K562 (cell line): Measurements from ENCODE around the gene MARS1. TPM values are rescaled to one million over a fixed set of nuclear protein-coding genes. Genes with fewer than 3 reads are reported as not detected.

Experiments
- HES1 ChIP-seq: fragments of 450-650 bp; IDR thresholded peaks from 2 replicates; pipeline ENCODE4 v1.6.1; 2016; ENCODE audit warnings: low read depth, mild to moderate bottlenecking, moderate library complexity
- HNRNPUL1 ChIP-seq: fragments of 200-400 bp; formaldehyde crosslinking; IDR thresholded peaks from 2 replicates; pipeline ENCODE4 v1.6.1; 2017; ENCODE audit warnings: low read length
- MEF2A ChIP-seq: IDR thresholded peaks from 2 replicates; pipeline ENCODE4 v1.6.1; 2011; ENCODE audit warnings: low read depth, mild to moderate bottlenecking, low read length, moderate library complexity; ENCODE audit not compliant: control insufficient read depth
- MTF1 ChIP-seq: fragments of 250-450 bp; sonication (Bioruptor Pico); IDR thresholded peaks from 2 replicates; pipeline ENCODE4 v1.9.0; 2021; ENCODE audit warnings: moderate library complexity, mild to moderate bottlenecking, inconsistent platforms, borderline replicate concordance
- NFIX ChIP-seq: fragments of 250-450 bp; sonication (Bioruptor Pico); IDR thresholded peaks from 2 replicates; pipeline ENCODE4 v1.4.0; 2020; ENCODE audit warnings: low read depth, mild to moderate bottlenecking, moderate library complexity
- NFXL1 ChIP-seq: fragments of 450-650 bp; formaldehyde crosslinking; IDR thresholded peaks from 2 replicates; pipeline ENCODE4 v1.4.0; 2021; ENCODE audit warnings: mild to moderate bottlenecking
- NONO ChIP-seq, 2 experiments: fragments of 200-400 bp in 1 of 2; fragments of 450-650 bp in 1 of 2; formaldehyde crosslinking in 1 of 2; IDR thresholded peaks; 2 replicates each; pipeline ENCODE4 v1.6.1; 2017; ENCODE audit warnings: low read depth in 2 of 2, mild to moderate bottlenecking in 2 of 2, moderate library complexity in 2 of 2, low read length in 1 of 2
- RBFOX2 ChIP-seq: fragments of 200-400 bp; formaldehyde crosslinking; IDR thresholded peaks from 2 replicates; pipeline ENCODE4 v1.6.1; 2017; ENCODE audit warnings: low read depth, mild to moderate bottlenecking, low read length, moderate library complexity
- RERE ChIP-seq: sonication (generic); formaldehyde crosslinking; IDR thresholded peaks from 2 replicates; pipeline ENCODE4 v1.8.0; 2023; ENCODE audit warnings: missing genetic modification reagents, mild to moderate bottlenecking, borderline replicate concordance
- SLC30A9 ChIP-seq: fragments of 250-450 bp; sonication (Bioruptor Pico); IDR thresholded peaks from 2 replicates; pipeline ENCODE4 v1.8.0; 2022; ENCODE audit warnings: mild to moderate bottlenecking, moderate library complexity
- SMC3 ChIP-seq: conservative IDR thresholded peaks from 2 replicates; pipeline ENCODE4 v1.6.1; 2011; ENCODE audit warnings: low read depth, low read length, improper control_type of control experiment; ENCODE audit not compliant: insufficient read depth
- TBP ChIP-seq: optimal IDR thresholded peaks from 2 replicates; pipeline ENCODE3; 2011; ENCODE audit warnings: low read depth, low read length, improper control_type of control experiment
- ZBTB8A ChIP-seq: fragments of 450-650 bp; IDR thresholded peaks from 2 replicates; pipeline ENCODE4 v1.6.1; 2018; ENCODE audit warnings: mild to moderate bottlenecking, moderate library complexity; ENCODE audit not compliant: partially characterized antibody
- ZNF133 ChIP-seq: fragments of 250-450 bp; sonication (Bioruptor Pico); IDR thresholded peaks from 2 replicates; pipeline ENCODE4 v1.4.0; 2020; ENCODE audit warnings: mild to moderate bottlenecking
- ZNF239 ChIP-seq: fragments of 250-450 bp; sonication (Bioruptor Pico); IDR thresholded peaks from 2 replicates; pipeline ENCODE4 v1.4.0; 2020; ENCODE audit warnings: mild to moderate bottlenecking
- ZNF584 ChIP-seq: fragments of 200-800 bp; sonication (Bioruptor generic); IDR thresholded peaks from 2 replicates; pipeline ENCODE4 v1.6.1; 2016; ENCODE audit warnings: low read depth, mild to moderate bottlenecking, missing genetic modification characterization, missing compliant biosample characterization
- ZNF76 ChIP-seq: fragments of 250-450 bp; sonication (Bioruptor Pico); IDR thresholded peaks from 2 replicates; pipeline ENCODE4 v1.4.0; 2020; ENCODE audit warnings: mild to moderate bottlenecking, moderate library complexity, borderline replicate concordance
- ZNF785 ChIP-seq: fragments of 250-450 bp; sonication (Bioruptor Pico); IDR thresholded peaks from 2 replicates; pipeline ENCODE4 v1.4.0; 2020; ENCODE audit warnings: mild to moderate bottlenecking
- polyA plus RNA-seq, 8 experiments: library from polyadenylated mRNA; depleted of rRNA in 4 of 8; stranded (reverse) in 5 of 8; unstranded in 3 of 8; fragments of >200 nt; fragmentation: Nextera tagmentation in 2 of 8; fragmentation: Illumina TruSeq in 1 of 8; extraction: Ambion mirVana in 2 of 8; extraction: Trizol in 1 of 8; gene quantifications; 2 replicates each; pipeline versions ENCODE4 v1.2.1 to v1.2.3, GENCODE V29; 2011 to 2014; ENCODE audit warnings: inconsistent platforms in 1 of 8, missing spikeins in 1 of 8
- total RNA-seq, 7 experiments: library from RNA; depleted of rRNA in 6 of 7; stranded (reverse); fragments of >200 nt in 6 of 7; fragmentation: Illumina TruSeq in 2 of 7; extraction: Trizol in 2 of 7; gene quantifications; 2 replicates each; pipeline versions ENCODE4 v1.2.1 to v1.2.3, GENCODE V29; 2011 to 2021; ENCODE audit warnings: low replicate concordance in 1 of 7
- TF ChIP-seq, protein P1 (sequence below): fragments of 250-450 bp; sonication (Bioruptor Pico); IDR thresholded peaks from 2 replicates; pipeline ENCODE4 v1.6.1; 2021; ENCODE audit warnings: mild to moderate bottlenecking
- TF ChIP-seq, protein P2 (sequence below): fragments of 450-650 bp; formaldehyde crosslinking; IDR thresholded peaks from 2 replicates; pipeline ENCODE4 v1.4.0; 2020; ENCODE audit warnings: mild to moderate bottlenecking, moderate library complexity

The MARS1 gene
- total and polyA plus RNA-seq, 9 of the 15 experiments (the other 6 are each of a cell fraction or from before 2014, with no cell fraction given): 117 to 382 (median 220) TPM

- TF ChIP-seq RERE (CRISPR knock-in tag): no peak
- TF ChIP-seq MTF1 (CRISPR knock-in tag): no peak
- TF ChIP-seq ZNF584: no peak
- TF ChIP-seq, protein P1, sequence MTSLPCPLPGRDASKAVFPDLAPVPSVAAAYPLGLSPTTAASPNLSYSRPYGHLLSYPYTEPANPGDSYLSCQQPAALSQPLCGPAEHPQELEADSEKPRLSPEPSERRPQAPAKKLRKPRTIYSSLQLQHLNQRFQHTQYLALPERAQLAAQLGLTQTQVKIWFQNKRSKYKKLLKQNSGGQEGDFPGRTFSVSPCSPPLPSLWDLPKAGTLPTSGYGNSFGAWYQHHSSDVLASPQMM (CRISPR knock-in tag): no peak
- TF ChIP-seq SLC30A9 (CRISPR knock-in tag): no peak
- no peak for TF ChIP-seq ZNF239 (CRISPR knock-in tag)
- no peak for TF ChIP-seq ZBTB8A
- no peak for TF ChIP-seq ZNF785 (CRISPR knock-in tag)
- TF ChIP-seq NFXL1 (CRISPR knock-in tag): 0 out of 2 replicates have a peak, but pooled peaks have one; percentile 62
- TF ChIP-seq HNRNPUL1: no peak
- no peak for TF ChIP-seq NFIX (CRISPR knock-in tag)
- no peak for TF ChIP-seq MEF2A
- TF ChIP-seq ZNF133 (CRISPR knock-in tag): 0 out of 2 replicates have a peak, but pooled peaks have one; percentile 7
- no peak for TF ChIP-seq HES1
- TF ChIP-seq, protein P2, sequence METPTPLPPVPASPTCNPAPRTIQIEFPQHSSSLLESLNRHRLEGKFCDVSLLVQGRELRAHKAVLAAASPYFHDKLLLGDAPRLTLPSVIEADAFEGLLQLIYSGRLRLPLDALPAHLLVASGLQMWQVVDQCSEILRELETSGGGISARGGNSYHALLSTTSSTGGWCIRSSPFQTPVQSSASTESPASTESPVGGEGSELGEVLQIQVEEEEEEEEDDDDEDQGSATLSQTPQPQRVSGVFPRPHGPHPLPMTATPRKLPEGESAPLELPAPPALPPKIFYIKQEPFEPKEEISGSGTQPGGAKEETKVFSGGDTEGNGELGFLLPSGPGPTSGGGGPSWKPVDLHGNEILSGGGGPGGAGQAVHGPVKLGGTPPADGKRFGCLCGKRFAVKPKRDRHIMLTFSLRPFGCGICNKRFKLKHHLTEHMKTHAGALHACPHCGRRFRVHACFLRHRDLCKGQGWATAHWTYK: peak; percentile 86
- peak; percentile 2; the same call in 1 of the 2 replicates for TF ChIP-seq SMC3
- peak; percentile 99 for TF ChIP-seq TBP
- TF ChIP-seq RBFOX2: peak; percentile 95
- TF ChIP-seq ZNF76: no peak
- peak in 1 of 2 experiments; percentile 81; a peak in 2 of 4 replicates for TF ChIP-seq NONO (IDR thresholded peaks at IDR 0.05; ENCODE audit: low read depth in 2 of 2, low read length in 1 of 2)
Measured at GRCh38 chr12:57520053-57520818, 32.4 kb downstream of the MARS1 start, which contains the start of gene DDIT3 (continued).
